H4 (cell line): ENCODE measurements around the gene SLC12A7. TPM values are rescaled to one million over a fixed set of nuclear protein-coding genes. Genes with fewer than 3 reads are reported as not detected.
"Not testable (repeated sequence)": the region's sequence is repeated elsewhere in the genome, so short reads cannot be mapped to it uniquely, and the experiment has no call there.

Source experiments
- DNase-seq: peaks from one replicate; pipeline ENCODE4 v3.0.0-alpha.2; 2015; ENCODE audit warnings: low spot score
- total RNA-seq: library from RNA; depleted of rRNA; stranded (reverse); fragments of >200 nt; shearing (Covaris generic); gene quantifications from 2 replicates; pipeline ENCODE4 v1.2.3, GENCODE V29; 2014

The SLC12A7 gene
- total RNA-seq, 1 experiment from 2014 or later, result 8.8 TPM

GRCh38 chr5:1097381-1097987 is 14.4 kb downstream of the SLC12A7 start:
- DNase-seq, result no peak

- DNase-seq, result no peak
Measured at GRCh38 chr5:1096838-1097237, 15.0 kb downstream of the SLC12A7 start.

GRCh38 chr5:1095990-1096363 is 15.9 kb downstream of the SLC12A7 start:
- DNase-seq, result no peak

GRCh38 chr5:1095302-1095989 is 16.4 kb downstream of the SLC12A7 start:
- DNase-seq, result no peak

- DNase-seq, result no peak
Measured at GRCh38 chr5:1094670-1095190, 17.1 kb downstream of the SLC12A7 start.

GRCh38 chr5:1093361-1093760 is 18.5 kb downstream of the SLC12A7 start:
- DNase-seq, result no peak

- DNase-seq, result no peak
Measured at GRCh38 chr5:1092122-1092521, 19.7 kb downstream of the SLC12A7 start.

- no peak for DNase-seq
Measured at GRCh38 chr5:1091632-1092031, 20.2 kb downstream of the SLC12A7 start.

- no peak for DNase-seq
Measured at GRCh38 chr5:1090538-1090937, 21.3 kb downstream of the SLC12A7 start.

GRCh38 chr5:1089621-1090040 is 22.2 kb downstream of the SLC12A7 start:
- no peak for DNase-seq

GRCh38 chr5:1089146-1089545 is 22.7 kb downstream of the SLC12A7 start:
- no peak for DNase-seq

- no peak for DNase-seq
Measured at GRCh38 chr5:1088726-1089125, 23.1 kb downstream of the SLC12A7 start.

GRCh38 chr5:1088031-1088430 is 23.8 kb downstream of the SLC12A7 start:
- DNase-seq, result no peak

- no peak for DNase-seq
Measured at GRCh38 chr5:1087428-1087827, 24.4 kb downstream of the SLC12A7 start.

- DNase-seq, result no peak
Measured at GRCh38 chr5:1086871-1087270, 25.0 kb downstream of the SLC12A7 start.

- no peak for DNase-seq
Measured at GRCh38 chr5:1086137-1086536, 25.7 kb downstream of the SLC12A7 start.

GRCh38 chr5:1085391-1085790 is 26.5 kb downstream of the SLC12A7 start:
- DNase-seq, result no peak

GRCh38 chr5:1083823-1084605 is 27.8 kb downstream of the SLC12A7 start:
- DNase-seq, result no peak

- DNase-seq, result not testable (repeated sequence)
Measured at GRCh38 chr5:1083026-1083425, 28.8 kb downstream of the SLC12A7 start.

GRCh38 chr5:1081519-1081918 is 30.3 kb downstream of the SLC12A7 start:
- no peak for DNase-seq

GRCh38 chr5:1080432-1080831 is 31.4 kb downstream of the SLC12A7 start:
- DNase-seq, result no peak

- no peak for DNase-seq
Measured at GRCh38 chr5:1079961-1080360, 31.9 kb downstream of the SLC12A7 start.

- no peak for DNase-seq
Measured at GRCh38 chr5:1079486-1079885, 32.4 kb downstream of the SLC12A7 start.
